ENCODE data around the gene ARMC6. TPM values are rescaled to one million over a fixed set of nuclear protein-coding genes. Genes with fewer than 3 reads are reported as not detected.
A peak's percentile ranks its signal among the peaks of the same experiment; 100 is the strongest.

The ARMC6 gene
- total RNA-seq, 1 donor from 2014 or later: 41.5 TPM

GRCh38 chr19:19054315-19054938 lies 21.0 kb downstream of the ARMC6 start:
- no peak for DNase-seq (ENCODE audit: low read depth)

- no peak for DNase-seq (ENCODE audit: low read depth)
These were observed 21.6 kb downstream of the ARMC6 start for GRCh38 chr19:19054939-19055440.

- DNase-seq (ENCODE audit: low read depth): no peak
These were observed 22.3 kb downstream of the ARMC6 start for GRCh38 chr19:19055701-19056100.

DNA sequence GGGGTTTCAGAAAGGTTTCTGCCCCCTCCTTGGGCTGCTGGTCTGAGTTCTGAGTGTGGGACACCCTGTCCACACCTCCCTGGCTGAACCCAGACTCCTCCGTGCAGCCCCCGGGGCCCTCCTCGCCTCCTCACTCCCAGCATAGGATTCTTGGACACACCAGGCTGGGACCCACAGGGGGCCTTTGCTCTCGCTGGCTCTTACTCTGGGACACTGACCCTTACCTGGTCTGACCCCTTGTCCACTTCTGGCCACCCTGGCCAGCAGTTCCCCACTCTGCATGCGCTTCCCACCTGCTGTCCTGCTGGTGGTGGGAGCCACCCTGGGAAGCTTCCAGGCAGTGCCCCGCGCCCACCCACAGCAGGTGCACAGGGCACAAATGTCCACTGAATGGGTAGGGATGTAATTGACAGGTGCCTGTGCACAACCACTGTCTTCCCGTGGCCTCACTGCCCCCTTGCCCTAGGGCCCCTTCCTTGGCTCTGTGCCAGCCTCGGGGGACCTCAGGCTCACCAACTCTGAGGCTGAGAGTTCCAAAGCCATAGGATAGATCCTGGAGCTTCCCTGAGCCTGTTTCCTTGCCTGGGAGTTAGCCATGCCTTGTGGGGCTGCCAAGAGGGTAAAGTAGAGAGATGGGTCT lies 23.4 kb downstream of the ARMC6 start:
- DNase-seq (ENCODE audit: low read depth): no peak

- DNase-seq (ENCODE audit: low read depth): no peak
These were observed 23.9 kb downstream of the ARMC6 start for GRCh38 chr19:19057317-19057716.

GRCh38 chr19:19057720-19058119 lies 24.3 kb downstream of the ARMC6 start:
- no peak for DNase-seq (ENCODE audit: low read depth)

- DNase-seq (ENCODE audit: low read depth): no peak
These were observed 25.8 kb downstream of the ARMC6 start for GRCh38 chr19:19059018-19059836.

DNA sequence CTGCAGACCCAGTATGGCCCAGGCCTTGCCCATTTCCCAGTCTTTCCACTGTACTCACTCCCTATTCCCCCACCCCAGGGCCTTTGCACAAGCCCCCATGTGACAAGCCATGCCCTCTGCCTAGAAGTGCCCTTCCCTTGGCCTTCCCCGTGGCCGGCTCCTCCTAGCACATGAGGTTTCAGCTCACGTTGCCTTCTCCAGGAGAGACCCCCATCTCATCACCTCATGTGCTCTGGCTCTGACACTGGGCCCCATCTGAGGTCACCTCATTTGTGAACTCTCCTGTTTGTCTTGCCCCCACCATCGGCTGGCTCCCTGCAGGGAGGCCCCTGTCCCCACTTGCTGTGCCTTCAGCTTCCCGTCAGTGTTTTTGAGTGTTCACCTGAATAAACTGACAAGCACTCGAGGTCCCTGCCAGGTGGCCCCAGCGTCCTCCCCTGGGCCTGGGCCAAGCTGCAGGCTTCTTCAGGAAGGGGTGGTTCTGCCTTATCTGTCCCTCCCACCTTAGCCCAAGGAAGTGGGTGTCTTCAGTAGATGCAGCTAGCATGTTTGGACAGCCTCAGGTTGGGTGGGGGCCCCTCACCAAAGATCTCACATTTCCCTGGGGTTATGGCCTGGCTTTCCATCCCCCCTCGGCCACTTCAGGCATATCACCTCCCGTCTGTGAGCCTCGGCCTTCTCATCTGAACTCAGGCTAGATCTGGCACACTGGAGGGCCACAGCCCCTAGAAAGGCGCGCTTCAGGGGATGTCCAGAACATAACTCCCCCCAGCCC lies 26.6 kb downstream of the ARMC6 start:
- DNase-seq (ENCODE audit: low read depth): no peak

GRCh38 chr19:19061506-19061905 lies 28.1 kb downstream of the ARMC6 start:
- no peak for DNase-seq (ENCODE audit: low read depth)

- DNase-seq (ENCODE audit: low read depth): peak; percentile 15
These were observed 29.2 kb downstream of the ARMC6 start for GRCh38 chr19:19062454-19063182.

- peak; percentile 98 for DNase-seq (ENCODE audit: low read depth)
These were observed 30.0 kb downstream of the ARMC6 start, which contains the start of gene SLC25A42 for GRCh38 chr19:19063183-19064097. SLC25A42 (plus strand) TSS chr19:19063994; CDS start chr19:19096125, 32,131 bp downstream.

GRCh38 chr19:19064098-19064722 lies 30.8 kb downstream of the ARMC6 start:
- DNase-seq (ENCODE audit: low read depth): no peak

DNA sequence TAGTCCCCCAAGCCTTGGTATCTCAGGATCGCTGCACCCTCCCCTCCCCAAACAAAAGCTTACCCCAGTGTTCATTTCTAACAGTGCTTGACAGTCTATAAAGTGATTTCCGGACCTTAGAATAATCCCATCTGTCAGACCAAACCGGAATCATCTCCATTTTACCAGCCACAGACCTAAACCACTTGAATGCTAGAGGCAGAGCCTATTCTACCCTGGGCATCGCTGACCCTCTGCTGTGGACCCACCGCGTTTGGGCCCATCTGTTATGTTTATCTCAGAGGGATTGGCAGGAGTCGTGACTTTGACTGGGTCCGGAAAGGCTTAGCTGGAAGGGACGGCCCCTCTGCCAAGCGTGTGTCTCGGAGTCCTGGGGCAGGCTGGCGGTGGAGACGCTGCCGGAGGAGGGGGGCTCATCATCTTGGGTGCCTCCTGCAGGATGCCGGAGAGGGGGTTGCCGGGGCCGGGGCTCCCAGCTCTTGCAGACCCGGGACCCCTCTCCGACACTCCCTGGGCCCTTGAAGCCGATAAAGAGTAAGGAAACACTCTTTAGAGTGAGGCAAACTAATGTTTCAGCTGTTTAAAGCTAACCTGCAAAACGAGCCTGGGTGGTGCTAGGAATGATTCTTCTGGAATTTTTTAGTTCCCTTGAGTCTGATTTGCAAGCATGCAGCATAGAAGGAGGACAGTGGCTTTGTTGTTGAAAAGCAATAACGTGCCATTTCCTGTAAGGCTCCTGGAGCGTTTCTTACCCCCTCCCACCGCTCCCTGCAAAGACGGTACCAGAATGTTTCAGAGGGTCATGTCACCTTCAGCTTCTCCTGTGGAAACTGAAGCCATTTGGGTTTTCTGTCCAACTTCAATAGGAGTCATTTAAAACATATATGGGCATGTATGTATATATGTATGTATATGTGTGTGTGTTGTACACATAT lies 31.7 kb downstream of the ARMC6 start:
- no peak for DNase-seq (ENCODE audit: low read depth)

GRCh38 chr19:19067276-19068072 lies 34.1 kb downstream of the ARMC6 start:
- no peak for DNase-seq (ENCODE audit: low read depth)

- no peak for DNase-seq (ENCODE audit: low read depth)
These were observed 35.6 kb downstream of the ARMC6 start for GRCh38 chr19:19068659-19069654.

- DNase-seq (ENCODE audit: low read depth): no peak
These were observed 38.5 kb downstream of the ARMC6 start for GRCh38 chr19:19071897-19072296.
